Measurements from ENCODE around the gene CACNA1G. TPM values are rescaled to one million over a fixed set of nuclear protein-coding genes. Genes with fewer than 3 reads are reported as not detected.

Gene CACNA1G
- total RNA-seq, 1 donor, result under 0.01 TPM

GRCh38 chr17:50527949-50528474, 32.5 kb upstream of the CACNA1G start:
- H3K27me3 ChIP-seq (ENCODE audit: insufficient read depth, low read length), result peaks cover 27% of the 10 kb centered on the region
- H3K4me2 ChIP-seq (ENCODE audit: insufficient read depth, low read length), result no peak overlapping the region
- H2AFZ ChIP-seq (ENCODE audit: low read length), result no peak overlapping the region
- no peaks in the 10 kb centered on the region for H3K79me2 ChIP-seq (ENCODE audit: insufficient read depth, low read length)
- H3K36me3 ChIP-seq (ENCODE audit: insufficient read depth, low read length), result no peaks in the 10 kb centered on the region
- H3K4me3 ChIP-seq (ENCODE audit: insufficient read depth, low read length), result no peak overlapping the region
- H3K27ac ChIP-seq (ENCODE audit: low read depth, low read length), result no peak overlapping the region
- peak; percentile 23 for DNase-seq (ENCODE audit: insufficient read length, low spot score, missing footprints)
- H3K9me3 ChIP-seq (ENCODE audit: low read depth, low read length), result no peaks in the 10 kb centered on the region
- TF ChIP-seq, protein P1, sequence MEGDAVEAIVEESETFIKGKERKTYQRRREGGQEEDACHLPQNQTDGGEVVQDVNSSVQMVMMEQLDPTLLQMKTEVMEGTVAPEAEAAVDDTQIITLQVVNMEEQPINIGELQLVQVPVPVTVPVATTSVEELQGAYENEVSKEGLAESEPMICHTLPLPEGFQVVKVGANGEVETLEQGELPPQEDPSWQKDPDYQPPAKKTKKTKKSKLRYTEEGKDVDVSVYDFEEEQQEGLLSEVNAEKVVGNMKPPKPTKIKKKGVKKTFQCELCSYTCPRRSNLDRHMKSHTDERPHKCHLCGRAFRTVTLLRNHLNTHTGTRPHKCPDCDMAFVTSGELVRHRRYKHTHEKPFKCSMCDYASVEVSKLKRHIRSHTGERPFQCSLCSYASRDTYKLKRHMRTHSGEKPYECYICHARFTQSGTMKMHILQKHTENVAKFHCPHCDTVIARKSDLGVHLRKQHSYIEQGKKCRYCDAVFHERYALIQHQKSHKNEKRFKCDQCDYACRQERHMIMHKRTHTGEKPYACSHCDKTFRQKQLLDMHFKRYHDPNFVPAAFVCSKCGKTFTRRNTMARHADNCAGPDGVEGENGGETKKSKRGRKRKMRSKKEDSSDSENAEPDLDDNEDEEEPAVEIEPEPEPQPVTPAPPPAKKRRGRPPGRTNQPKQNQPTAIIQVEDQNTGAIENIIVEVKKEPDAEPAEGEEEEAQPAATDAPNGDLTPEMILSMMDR (IDR thresholded peaks at IDR 0.05; ENCODE audit: extremely low read depth, low read depth, low read length), result no peak
- no peaks in the 10 kb centered on the region for H3K4me1 ChIP-seq (ENCODE audit: insufficient read depth, low read length)
- no peaks in the 10 kb centered on the region for H4K20me1 ChIP-seq (ENCODE audit: insufficient read depth, low read length)

- Histone ChIP-seq H3K27ac (ENCODE audit: low read depth, low read length) (no peak overlapping the region), H3K4me1 (ENCODE audit: insufficient read depth, low read length) (peaks cover 9% of the 10 kb centered on the region), H4K20me1 (ENCODE audit: insufficient read depth, low read length) (no peaks in the 10 kb centered on the region)
These were observed 30.7 kb upstream of the CACNA1G start for GRCh38 chr17:50529849-50530248.

DNA sequence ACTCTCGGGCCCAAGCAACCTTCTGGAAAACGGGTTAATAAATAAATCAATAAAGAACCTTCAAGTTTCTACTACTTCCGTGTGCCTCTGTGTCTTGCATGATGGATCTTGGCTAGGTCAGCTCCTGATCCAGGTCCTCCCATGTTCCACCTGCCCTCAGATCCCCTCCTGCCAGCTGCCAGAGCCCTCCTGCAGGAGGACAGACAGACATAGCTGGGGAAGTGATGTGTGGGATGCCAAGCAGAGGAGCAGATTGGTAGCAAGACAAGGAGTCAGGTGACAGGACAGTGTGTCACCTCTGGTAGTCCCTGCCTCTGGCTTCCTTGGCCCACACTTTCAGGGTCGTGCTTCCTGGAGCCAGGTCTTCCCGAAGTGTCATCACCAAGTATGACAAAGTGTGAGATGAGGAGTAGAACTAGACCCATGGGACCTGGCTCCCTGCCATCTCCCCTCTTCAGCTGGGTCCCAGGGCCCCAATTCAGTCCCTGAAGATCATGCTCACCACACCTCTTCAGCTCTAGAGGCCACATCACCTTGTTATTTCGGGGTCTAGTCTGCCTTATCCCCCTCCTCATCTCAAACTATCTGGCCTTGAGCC, 29.0 kb upstream of the CACNA1G start:
- TF ChIP-seq, protein P1 (IDR thresholded peaks at IDR 0.05; ENCODE audit: extremely low read depth, low read depth, low read length), result no peak
- Histone ChIP-seq H3K4me3 (ENCODE audit: insufficient read depth, low read length) (no peak overlapping the region), H2AFZ (ENCODE audit: low read length) (no peak overlapping the region), H4K20me1 (ENCODE audit: insufficient read depth, low read length) (no peaks in the 10 kb centered on the region), H3K79me2 (ENCODE audit: insufficient read depth, low read length) (no peaks in the 10 kb centered on the region), H3K9me3 (ENCODE audit: low read depth, low read length) (no peaks in the 10 kb centered on the region), H3K36me3 (ENCODE audit: insufficient read depth, low read length) (no peaks in the 10 kb centered on the region), H3K4me2 (ENCODE audit: insufficient read depth, low read length) (no peak overlapping the region), H3K4me1 (ENCODE audit: insufficient read depth, low read length) (peaks cover 9% of the 10 kb centered on the region), H3K27ac (ENCODE audit: low read depth, low read length) (no peak overlapping the region), H3K27me3 (ENCODE audit: insufficient read depth, low read length) (peaks cover 40% of the 10 kb centered on the region)
- peak; percentile 77 for DNase-seq (ENCODE audit: insufficient read length, low spot score, missing footprints)

More at GRCh38 chr17:50529849-50530248, 30.7 kb upstream of the CACNA1G start:
- H2AFZ ChIP-seq (ENCODE audit: low read length), result no peak overlapping the region
- H3K36me3 ChIP-seq (ENCODE audit: insufficient read depth, low read length), result no peaks in the 10 kb centered on the region
- peaks cover 40% of the 10 kb centered on the region for H3K27me3 ChIP-seq (ENCODE audit: insufficient read depth, low read length)
- TF ChIP-seq, protein P1 (IDR thresholded peaks at IDR 0.05; ENCODE audit: extremely low read depth, low read depth, low read length), result no peak
- DNase-seq (ENCODE audit: insufficient read length, low spot score, missing footprints), result peak; percentile 48
- no peak overlapping the region for H3K4me2 ChIP-seq (ENCODE audit: insufficient read depth, low read length)
- H3K9me3 ChIP-seq (ENCODE audit: low read depth, low read length), result no peaks in the 10 kb centered on the region
- no peak overlapping the region for H3K4me3 ChIP-seq (ENCODE audit: insufficient read depth, low read length)
- H3K79me2 ChIP-seq (ENCODE audit: insufficient read depth, low read length), result no peaks in the 10 kb centered on the region

- Histone ChIP-seq H4K20me1 (ENCODE audit: insufficient read depth, low read length) (no peaks in the 10 kb centered on the region), H3K4me1 (ENCODE audit: insufficient read depth, low read length) (peaks cover 9% of the 10 kb centered on the region), H3K27me3 (ENCODE audit: insufficient read depth, low read length) (peaks cover 40% of the 10 kb centered on the region), H3K9me3 (ENCODE audit: low read depth, low read length) (no peaks in the 10 kb centered on the region), H3K36me3 (ENCODE audit: insufficient read depth, low read length) (no peaks in the 10 kb centered on the region), H3K4me2 (ENCODE audit: insufficient read depth, low read length) (peak within 1 kb of the TSS; percentile 56), H3K79me2 (ENCODE audit: insufficient read depth, low read length) (no peaks in the 10 kb centered on the region), H3K27ac (ENCODE audit: low read depth, low read length) (no peak within 1 kb of the TSS), H2AFZ (ENCODE audit: low read length) (no peak within 1 kb of the TSS), H3K4me3 (ENCODE audit: insufficient read depth, low read length) (peak within 1 kb of the TSS; percentile 12)
- TF ChIP-seq, protein P1 (IDR thresholded peaks at IDR 0.05; ENCODE audit: extremely low read depth, low read depth, low read length), result no peak
- DNase-seq (ENCODE audit: insufficient read length, low spot score, missing footprints), result peak; percentile 94
These were observed 28.0 kb upstream of the CACNA1G start, which contains the start of gene EPN3 for GRCh38 chr17:50532452-50533024. Gene EPN3 (plus strand): TSS chr17:50532735. CDS start chr17:50536557, 3,822 bp downstream.
